Measurements from ENCODE around the gene TBC1D16. TPM values are rescaled to one million over a fixed set of nuclear protein-coding genes. Genes with fewer than 3 reads are reported as not detected.

TBC1D16 gene
- polyA plus RNA-seq, 1 donor from 2014 or later: 1.7 TPM

DNA sequence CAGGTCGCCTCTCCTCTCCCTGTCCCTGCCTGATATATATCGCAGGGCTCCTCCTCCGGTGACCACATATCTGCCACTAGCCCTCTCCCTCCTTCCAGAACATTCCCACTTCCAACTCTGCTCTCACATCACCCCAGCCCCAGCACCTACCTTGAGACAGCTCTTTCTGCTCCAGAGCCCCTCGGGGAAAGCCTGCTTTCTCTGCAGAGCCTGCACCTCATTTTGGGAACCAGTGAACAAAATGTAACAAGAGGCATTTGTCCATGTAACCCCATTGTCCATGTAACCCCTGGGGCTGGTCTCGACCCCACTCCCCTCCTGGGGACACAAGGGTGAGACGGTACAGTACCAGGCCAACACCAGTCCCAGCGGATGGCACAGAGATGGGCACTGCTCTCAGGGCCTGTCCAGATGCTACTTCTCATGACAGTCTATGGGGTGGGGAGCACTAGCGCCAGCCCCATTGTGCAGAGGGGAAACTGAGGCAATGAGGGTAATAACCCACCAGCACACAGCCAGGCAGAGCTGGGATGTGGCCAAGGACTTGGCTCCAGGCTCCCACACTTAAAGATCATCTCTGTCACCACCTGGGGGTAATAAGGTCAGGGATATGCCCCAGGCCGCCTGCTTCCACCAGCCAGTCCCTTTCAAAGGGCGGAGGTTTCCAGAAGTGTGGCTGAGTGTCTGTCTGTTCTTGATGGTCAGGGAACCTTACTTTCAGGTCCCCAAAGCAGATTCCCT lies 42.9 kb downstream of the TBC1D16 start:
- H3K27me3 Mint-ChIP-seq: peaks cover 12% of the 10 kb centered on the region
- peak overlapping the region; percentile 60 to 90 (median 76) for H3K4me3 Mint-ChIP-seq
- H3K36me3 Mint-ChIP-seq: no peaks in the 10 kb centered on the region
- no peaks in the 10 kb centered on the region for H3K9me3 Mint-ChIP-seq
- peak overlapping the region in 2 of 3 donors; percentile 53 to 54 for H3K27ac Mint-ChIP-seq
- peaks cover 23 to 26% (median 24%) of the 10 kb centered on the region in 3 donors for H3K4me1 Mint-ChIP-seq

DNA sequence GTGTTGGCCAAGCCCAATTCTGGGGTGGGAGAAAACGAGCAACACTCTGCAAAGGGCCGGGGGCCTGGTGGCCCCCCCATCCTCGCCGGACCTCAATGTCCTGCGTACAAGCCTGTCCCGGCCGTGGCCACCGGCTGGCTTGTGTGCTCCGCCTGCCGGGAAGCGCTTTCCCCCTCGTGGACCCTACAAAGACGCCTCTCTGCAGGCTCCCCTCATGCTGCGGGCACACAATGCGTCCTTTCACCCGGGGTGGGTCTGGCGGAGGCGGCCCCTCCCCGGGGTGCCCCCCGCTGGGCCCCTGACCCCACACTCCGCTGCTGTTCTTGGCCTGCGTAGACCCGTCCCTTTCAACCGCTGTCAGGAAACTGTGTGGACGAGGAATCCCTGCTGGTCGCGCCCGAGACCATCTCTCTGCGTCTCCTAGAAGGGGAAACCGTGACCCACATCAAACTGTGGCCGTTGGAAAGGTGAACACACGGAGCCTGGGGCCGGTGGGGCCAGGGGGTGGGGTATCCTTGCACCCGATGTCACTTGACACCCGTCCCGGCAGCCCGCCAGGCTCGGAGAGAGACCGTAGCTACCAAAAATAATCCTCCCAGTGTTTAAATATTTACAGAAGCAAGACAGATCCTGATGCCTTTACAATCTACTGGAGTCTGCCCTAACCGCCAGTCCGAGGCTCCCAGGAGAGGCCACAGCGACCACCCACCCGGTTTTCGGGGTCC lies 43.6 kb downstream of the TBC1D16 start:
- Mint-ChIP-seq H3K4me1 (peaks cover 18 to 20% (median 19%) of the 10 kb centered on the region in 3 donors), H3K27me3 (peaks cover 12% of the 10 kb centered on the region), H3K4me3 (peak overlapping the region; percentile 60 to 90 (median 76)), H3K36me3 (no peaks in the 10 kb centered on the region), H3K9me3 (no peaks in the 10 kb centered on the region), H3K27ac (peak overlapping the region in 1 of 3 donors; percentile 54)

DNA sequence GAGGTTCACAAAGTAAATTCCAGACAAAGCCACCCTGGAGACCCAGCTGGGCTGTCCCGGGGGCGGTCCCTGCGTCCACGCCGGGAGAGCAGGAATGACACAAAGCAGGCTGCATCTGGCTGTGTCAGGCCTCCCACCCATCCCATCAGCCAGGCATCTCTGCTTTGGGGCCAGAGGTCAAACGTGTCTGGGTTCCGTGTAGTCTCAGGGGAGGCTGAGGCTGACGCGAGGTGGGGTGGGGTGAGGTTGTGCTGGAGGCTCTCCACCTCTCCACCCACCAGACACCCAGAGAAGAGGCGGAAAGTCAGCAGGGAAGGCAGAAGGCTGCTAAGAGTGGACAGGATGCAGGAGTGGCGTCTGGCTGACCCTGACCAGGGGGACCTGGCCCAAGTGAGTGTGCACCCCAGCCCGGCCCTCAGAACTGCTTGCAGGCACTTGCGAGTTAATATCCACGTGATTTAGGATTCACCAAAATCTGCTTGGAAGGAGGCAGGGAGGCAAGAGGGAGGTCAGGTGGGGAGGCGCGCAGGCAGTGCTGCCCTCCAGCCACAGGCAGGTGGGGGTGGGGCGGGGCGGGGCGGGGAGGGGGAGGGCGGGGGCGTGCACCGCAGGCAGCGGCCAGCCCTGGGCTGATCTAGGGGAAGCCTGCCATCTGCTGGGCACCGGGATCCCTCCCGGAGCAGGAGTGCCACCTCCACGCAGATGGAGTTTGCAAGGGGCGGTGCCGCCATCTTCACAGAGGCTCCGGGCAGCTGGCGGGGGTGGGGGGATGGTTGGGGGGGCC lies 44.3 kb downstream of the TBC1D16 start:
- Mint-ChIP-seq H3K9me3 (no peaks in the 10 kb centered on the region), H3K4me3 (peak overlapping the region; percentile 21 to 90 (median 66)), H3K27ac (no peak overlapping the region), H3K4me1 (peaks cover 12 to 15% (median 14%) of the 10 kb centered on the region in 3 donors), H3K36me3 (no peaks in the 10 kb centered on the region), H3K27me3 (peaks cover 13% of the 10 kb centered on the region)

DNA sequence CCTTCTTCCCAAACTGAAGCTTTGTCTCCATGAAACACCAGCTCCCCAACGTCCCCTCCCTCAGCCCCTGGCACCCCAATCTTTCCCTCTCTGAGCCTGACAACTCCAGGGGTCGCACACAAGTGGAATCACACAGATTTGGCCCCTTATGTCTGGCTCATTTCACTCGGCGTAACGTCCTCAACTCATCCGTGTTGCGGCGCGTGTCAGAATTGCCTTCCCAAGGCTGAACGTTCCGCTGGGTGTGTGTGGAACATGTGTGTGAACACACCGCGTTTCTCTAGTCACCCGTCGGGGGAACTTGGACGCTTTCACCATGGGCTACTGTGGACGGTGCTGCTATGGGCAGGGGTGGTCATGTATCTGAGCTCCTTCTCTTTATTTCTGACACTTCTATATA lies 45.0 kb downstream of the TBC1D16 start:
- H3K36me3 Mint-ChIP-seq: no peaks in the 10 kb centered on the region
- no peaks in the 10 kb centered on the region for H3K9me3 Mint-ChIP-seq
- peaks cover 9 to 10% (median 10%) of the 10 kb centered on the region in 3 donors for H3K4me1 Mint-ChIP-seq
- no peak overlapping the region for H3K27ac Mint-ChIP-seq
- H3K4me3 Mint-ChIP-seq: no peak overlapping the region
- H3K27me3 Mint-ChIP-seq: peaks cover 13% of the 10 kb centered on the region

DNA sequence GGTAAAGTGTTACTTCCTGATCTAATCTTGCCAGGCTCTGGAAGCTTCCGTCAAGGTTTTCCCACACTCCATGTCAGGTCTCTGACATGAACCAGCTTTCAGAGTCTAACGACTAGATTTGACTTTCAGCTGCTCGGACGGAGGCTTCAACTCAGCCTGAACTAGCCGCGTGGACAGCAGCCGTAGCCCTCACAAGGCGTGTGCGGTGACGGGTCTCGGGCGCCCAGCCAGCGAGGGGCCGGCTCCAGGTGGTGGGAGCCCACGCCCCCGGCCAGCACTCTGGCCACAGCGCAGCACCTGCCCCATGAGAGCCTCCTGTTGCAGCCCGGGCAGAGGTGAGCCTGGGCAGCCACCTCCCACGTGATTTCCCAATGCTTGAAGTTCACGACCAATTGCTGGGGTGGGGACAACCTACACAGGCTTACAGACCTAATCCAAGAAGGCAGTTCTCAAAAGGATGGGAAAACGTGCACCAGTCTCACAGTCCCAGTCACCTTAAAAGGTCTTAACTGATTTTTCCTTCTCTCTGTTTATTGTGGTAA lies 45.5 kb downstream of the TBC1D16 start:
- Mint-ChIP-seq H3K4me1 (peaks cover 9 to 10% (median 10%) of the 10 kb centered on the region in 3 donors), H3K27me3 (peaks cover 13% of the 10 kb centered on the region), H3K36me3 (no peaks in the 10 kb centered on the region), H3K9me3 (no peaks in the 10 kb centered on the region), H3K27ac (no peak overlapping the region), H3K4me3 (no peak overlapping the region)

DNA sequence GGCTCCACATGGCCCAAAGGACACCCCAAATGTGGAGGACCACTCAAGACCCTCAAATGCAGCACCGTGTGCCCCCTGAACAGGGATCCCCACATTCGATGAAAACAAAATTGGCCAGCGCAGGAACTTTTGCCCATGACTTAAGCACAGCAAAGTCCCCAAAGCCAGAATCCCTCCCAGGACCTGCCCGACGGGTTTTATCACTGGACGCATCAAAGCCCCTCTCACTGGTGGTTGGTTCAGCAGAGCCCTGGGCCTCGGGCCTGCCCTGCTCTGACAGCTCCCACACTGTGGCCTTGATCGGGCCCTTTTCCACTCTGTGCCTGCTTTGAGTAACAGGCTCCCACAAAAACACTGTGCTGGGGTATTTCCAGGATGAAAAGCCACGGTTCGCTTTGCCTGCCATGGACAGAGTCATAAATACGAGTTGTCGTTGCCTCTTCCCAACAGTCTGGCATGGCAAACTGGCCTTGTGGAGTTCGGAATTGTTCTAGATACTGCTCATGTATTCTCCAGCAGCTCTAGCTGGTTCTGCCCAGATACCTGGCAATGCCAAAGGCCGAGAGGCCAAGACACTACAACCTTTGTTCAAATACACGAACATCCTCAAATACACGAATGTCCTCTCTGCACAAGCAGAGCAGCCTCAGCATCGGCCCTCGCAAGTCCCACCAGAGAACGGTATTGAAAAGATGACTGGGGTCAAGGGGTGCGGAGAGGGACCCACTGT lies 46.4 kb downstream of the TBC1D16 start:
- peaks cover 13% of the 10 kb centered on the region for H3K27me3 Mint-ChIP-seq
- peaks cover 9 to 10% (median 10%) of the 10 kb centered on the region in 3 donors for H3K4me1 Mint-ChIP-seq
- H3K27ac Mint-ChIP-seq: no peak overlapping the region
- no peaks in the 10 kb centered on the region for H3K36me3 Mint-ChIP-seq
- no peak overlapping the region for H3K4me3 Mint-ChIP-seq
- no peaks in the 10 kb centered on the region for H3K9me3 Mint-ChIP-seq

DNA sequence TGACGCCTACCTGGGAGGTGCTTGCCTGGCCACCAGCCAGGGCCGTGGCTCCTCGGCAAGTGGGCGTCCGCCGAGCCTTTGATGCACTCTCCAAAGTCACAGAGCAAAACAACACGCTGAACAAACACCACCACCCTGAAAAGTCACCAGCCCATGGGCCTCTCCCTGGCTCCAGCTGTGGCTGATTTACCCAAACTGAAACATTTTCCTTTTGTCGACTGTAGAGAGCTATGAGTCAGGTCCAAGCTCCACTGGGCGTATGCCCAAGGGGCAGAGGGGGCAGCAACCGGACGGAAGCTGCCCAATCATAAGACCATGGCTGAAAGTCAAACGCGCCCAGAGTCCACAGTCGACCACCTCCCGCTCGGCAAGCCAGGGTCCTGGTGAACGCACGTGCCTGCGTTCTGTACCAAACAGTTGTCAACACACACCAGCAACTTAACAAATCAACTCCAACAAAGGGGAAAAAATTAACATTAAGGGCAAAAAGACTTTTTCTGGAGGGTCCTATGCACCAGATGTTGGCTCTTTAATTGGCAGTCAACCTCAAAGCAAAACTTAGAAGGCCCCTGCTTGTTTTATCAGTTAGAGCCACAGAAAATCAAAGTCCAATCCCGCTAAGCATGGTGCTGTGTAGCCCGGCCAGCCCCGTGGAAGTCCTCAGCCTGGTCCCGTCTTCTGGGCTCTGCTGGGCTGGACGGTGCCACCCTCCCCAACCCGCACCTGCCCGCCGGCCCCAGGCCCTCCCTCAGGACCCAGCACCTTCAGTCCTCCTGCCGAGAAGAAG lies 47.3 kb downstream of the TBC1D16 start:
- Mint-ChIP-seq H3K27ac (no peak overlapping the region), H3K27me3 (peaks cover 12% of the 10 kb centered on the region), H3K9me3 (no peaks in the 10 kb centered on the region), H3K4me3 (peak overlapping the region in 1 of 4 donors; percentile 17), H3K4me1 (peaks cover 3 to 9% (median 7%) of the 10 kb centered on the region in 3 donors), H3K36me3 (no peaks in the 10 kb centered on the region)

DNA sequence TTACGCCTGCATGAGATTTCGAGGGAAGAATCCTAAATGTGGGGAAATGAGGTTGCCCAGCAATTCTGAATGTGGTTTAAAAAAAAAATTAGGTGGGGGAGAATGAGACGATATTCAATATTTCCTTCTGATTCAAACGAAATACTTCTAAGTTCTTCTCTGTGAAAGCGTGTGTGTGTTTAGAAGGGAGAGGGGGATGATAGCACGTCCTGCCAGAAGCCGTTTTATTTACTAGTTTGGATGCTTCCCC lies 47.8 kb downstream of the TBC1D16 start:
- H3K27ac Mint-ChIP-seq: no peak overlapping the region
- no peaks in the 10 kb centered on the region for H3K9me3 Mint-ChIP-seq
- peaks cover 0 to 7% (median 7%) of the 10 kb centered on the region in 3 donors for H3K4me1 Mint-ChIP-seq
- H3K36me3 Mint-ChIP-seq: no peaks in the 10 kb centered on the region
- H3K27me3 Mint-ChIP-seq: peaks cover 10% of the 10 kb centered on the region
- H3K4me3 Mint-ChIP-seq: no peak overlapping the region

DNA sequence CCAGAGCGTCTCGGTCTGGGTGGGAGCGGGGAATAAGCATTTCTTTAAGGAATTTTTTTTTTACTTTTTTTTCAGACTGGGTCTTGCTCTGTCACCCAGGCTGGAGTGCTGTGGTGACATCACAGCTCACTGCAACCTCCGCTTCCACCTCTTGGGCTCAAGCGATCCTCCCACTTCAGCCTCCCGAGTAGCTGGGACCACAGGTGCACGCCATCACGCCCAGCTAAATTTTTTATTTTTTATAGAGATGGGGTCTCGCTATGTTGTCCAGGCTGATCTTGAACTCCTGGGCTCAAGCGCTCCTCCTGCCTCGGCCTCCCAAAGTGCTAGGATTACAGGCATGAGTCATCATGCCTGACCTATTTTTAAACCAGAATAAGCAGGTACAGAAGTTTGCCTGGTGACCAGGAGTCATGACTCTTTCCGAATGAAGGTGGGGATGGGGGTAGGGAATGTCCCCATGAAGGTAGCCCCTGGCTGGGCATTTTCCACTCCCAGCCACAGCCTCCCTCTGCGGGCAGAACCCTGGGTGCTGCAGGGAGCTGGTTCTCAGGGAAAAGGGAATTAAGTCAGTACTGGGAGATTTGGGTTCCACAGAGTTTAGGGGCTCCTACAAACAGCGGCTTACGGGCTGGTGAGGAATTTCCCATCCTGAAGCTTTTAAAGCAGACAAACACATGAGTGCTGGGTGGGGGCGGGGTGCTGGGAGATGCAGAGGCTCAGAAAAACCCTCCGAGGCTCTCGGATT lies 48.3 kb downstream of the TBC1D16 start:
- H3K27me3 Mint-ChIP-seq: peaks cover 7% of the 10 kb centered on the region

DNA sequence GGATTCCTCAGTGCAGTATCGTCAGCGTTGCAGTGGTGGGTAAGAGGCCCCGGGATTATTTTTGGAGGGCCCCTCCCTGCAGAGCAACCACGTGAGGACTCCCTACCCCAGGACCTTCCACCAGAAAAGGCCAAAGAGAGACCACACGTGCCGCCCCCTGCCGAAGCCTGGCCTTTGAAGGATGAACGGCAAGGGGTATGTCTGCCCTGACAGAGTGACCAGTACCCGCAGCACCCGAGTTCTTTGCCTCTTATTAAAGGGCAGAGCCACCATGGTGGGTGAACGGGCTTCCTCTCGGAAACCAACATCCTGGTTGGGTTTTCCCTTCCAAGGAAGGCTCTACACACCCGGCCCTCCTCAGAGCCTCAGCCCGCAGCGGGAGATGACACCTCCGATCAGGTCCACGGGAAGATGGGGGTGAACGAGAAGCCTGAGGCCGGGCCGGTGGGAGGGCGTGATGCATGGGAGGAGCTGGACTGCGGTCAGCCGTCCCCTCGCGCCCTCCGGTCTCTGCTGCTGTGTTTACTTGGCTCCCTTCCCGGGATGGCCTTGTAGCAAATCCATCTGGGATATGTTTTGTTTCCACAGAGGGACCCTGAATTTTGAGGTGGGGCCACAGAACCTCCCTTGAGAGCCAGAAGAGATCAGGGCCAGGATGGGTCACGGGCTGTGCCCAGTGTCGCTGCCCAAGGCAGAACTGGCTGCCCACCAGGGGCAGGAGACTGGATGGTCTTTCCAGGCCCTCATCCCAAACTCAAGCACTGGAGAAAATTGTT lies 49.1 kb downstream of the TBC1D16 start:
- H3K36me3 Mint-ChIP-seq: no peaks in the 10 kb centered on the region
- no peak overlapping the region for H3K27ac Mint-ChIP-seq
- H3K27me3 Mint-ChIP-seq: peaks cover 6% of the 10 kb centered on the region

More for the DNA sequence above, 48.3 kb downstream of the TBC1D16 start:
- Mint-ChIP-seq H3K4me3 (no peak overlapping the region), H3K36me3 (no peaks in the 10 kb centered on the region), H3K27ac (no peak overlapping the region), H3K4me1 (peaks cover 0 to 3% (median 2%) of the 10 kb centered on the region in 3 donors), H3K9me3 (no peaks in the 10 kb centered on the region)

DNA sequence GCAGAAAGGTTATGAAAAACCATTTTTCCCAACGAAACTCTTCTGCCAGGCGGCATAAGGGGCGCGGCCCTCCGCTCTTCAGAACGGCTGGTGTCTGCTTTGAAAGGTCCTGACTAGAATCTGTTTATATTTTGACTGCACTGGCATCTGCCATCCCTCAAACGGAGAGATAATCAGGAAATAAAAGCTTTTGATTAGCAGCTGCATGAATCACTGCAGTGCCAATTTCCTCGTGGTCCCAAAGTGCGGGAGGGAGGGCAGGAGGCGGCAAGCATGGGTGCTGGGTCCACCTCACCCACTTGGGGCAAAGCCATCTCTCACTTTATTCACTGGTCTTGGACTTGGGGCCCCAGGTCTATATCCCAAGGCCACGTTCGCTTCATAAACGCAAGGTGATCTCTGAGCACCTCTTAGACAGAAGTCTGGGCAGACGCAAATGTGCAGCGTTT lies 49.7 kb downstream of the TBC1D16 start:
- peaks cover 6% of the 10 kb centered on the region for H3K27me3 Mint-ChIP-seq
- H3K4me1 Mint-ChIP-seq: no peaks in the 10 kb centered on the region
- H3K36me3 Mint-ChIP-seq: no peaks in the 10 kb centered on the region
- H3K27ac Mint-ChIP-seq: no peak overlapping the region
- no peaks in the 10 kb centered on the region for H3K9me3 Mint-ChIP-seq
- no peak overlapping the region for H3K4me3 Mint-ChIP-seq

More for the DNA sequence above, 49.1 kb downstream of the TBC1D16 start:
- no peaks in the 10 kb centered on the region for H3K9me3 Mint-ChIP-seq
- H3K4me3 Mint-ChIP-seq: no peak overlapping the region
- H3K4me1 Mint-ChIP-seq: no peaks in the 10 kb centered on the region

DNA sequence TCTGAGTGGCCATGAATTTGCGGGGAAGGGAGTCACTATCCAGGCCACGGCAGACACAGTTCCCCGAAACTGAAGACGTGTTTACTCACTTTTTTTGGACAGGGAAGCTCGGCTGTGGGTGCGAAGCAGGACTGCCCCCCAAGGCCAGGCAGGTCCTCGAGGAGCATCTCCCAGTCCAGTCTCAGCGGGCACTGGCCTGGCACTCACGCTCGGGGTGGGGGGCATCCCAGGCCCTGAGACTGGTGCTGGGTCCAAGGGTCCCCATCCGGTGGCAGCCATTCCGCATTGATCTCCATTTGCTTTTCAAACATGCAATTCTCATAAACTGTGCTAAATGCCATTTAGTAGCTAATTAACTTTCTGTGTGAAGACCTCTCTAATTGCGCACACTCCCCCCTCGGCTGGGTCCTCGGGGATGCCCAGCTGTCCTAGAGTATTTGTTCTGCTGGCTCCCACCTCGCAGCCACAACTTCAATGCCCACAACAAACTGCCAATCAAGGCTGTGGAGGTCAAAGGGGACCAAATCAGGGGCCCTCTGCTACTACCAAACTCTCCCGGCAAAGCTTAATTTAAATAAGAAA lies 50.2 kb downstream of the TBC1D16 start:
- Mint-ChIP-seq H3K9me3 (no peaks in the 10 kb centered on the region), H3K4me1 (no peaks in the 10 kb centered on the region), H3K27ac (no peak overlapping the region), H3K4me3 (no peak overlapping the region), H3K36me3 (no peaks in the 10 kb centered on the region), H3K27me3 (peaks cover 3% of the 10 kb centered on the region)
